SK-N-DZ (cell line): ENCODE data around the gene SLC16A3.

Experiments
- DNase-seq: peaks from one replicate; pipeline ENCODE4 v3.0.0-alpha.2; 2015; ENCODE audit warnings: low spot score

SLC16A3 gene

DNA sequence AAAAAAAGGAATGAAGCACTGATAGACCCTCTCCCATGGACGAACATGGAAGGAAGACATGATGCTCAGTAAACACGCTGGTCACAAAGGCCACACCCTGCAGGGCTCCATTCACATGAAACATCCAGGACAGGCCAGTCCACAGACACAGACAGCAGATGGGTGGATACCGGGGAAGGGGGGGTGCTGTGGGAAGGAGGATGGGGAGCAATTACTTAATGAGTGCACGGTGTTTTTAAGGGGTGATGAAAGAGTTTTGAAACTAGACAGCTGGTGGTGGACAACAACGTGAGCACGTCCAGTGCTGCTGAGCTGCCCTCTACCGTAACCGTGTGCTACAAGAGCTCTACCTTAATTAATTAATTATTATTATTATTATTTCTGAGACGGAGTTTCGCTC is 6.0 kb upstream of the SLC16A3 start:
- DNase-seq = no peak

DNA sequence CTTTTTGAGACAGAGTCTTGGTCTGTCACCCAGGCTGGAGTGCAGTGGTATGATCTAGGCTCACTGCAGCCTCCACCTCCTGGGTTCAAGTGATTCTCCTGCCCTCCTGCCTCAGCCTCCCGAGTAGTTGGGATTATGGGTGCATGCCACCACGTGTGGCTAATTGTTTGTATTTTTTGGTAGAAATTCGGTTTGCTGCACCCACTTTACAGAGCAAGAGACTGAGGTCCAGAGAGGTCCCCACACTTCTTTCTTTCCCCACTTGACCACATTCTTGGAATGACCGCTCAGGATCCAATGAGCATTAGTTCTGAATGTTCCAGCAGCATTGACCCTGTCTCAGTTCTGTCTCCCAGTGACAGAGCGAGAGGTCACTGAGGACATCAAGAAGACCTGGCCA is 5.3 kb upstream of the SLC16A3 start:
- no peak for DNase-seq

DNA sequence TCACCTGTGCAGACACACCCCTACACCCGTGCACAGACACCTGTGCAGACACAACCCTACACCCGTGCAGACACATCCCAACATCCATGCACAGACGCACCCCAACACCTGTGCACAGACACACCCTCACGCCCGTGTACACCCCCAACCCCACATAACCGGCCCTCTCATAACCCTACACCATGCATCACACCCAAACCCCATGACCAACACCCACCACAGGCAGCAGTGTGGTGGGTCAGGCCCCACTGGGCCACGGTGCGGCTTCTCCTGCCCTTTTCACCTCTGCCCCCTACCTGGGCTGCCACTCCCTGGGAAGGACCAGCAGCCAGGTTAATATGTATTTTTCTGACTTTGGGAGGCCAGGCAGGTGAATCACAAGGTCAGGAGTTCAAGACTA is 4.2 kb upstream of the SLC16A3 start:
- no peak for DNase-seq

DNA sequence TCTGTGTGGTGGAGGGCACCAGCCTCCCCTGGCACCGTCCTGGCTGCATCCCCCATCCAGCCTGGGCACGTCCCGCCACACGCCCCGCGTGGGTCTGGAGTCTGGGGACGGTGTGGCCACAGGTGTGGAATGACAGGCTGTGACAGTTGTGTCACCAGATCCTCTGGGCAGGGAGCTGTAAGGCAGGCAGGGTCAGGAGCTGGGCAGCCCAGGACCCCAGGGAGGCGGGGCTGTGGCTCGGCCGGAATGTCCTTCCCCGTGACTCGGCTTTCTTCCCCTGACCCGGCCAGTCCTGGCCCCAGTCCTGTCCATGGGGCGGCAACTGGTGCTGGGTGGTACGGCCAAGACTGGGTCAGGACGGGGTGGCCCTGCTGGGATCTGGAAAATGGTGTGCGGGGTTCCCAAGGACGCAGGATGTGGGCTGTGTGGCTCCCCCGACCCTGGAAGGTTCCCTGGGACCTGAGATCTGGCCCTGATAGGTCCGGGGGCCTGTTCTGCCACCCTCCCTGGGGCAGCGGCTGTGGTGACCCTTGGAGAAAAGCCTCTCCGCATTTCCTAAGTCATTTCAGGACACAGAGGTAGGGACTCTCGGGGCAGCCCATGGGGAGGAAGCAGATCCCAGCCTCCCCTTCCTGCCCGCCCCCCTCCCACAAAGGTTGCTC is 3.3 kb upstream of the SLC16A3 start:
- no peak for DNase-seq

DNA sequence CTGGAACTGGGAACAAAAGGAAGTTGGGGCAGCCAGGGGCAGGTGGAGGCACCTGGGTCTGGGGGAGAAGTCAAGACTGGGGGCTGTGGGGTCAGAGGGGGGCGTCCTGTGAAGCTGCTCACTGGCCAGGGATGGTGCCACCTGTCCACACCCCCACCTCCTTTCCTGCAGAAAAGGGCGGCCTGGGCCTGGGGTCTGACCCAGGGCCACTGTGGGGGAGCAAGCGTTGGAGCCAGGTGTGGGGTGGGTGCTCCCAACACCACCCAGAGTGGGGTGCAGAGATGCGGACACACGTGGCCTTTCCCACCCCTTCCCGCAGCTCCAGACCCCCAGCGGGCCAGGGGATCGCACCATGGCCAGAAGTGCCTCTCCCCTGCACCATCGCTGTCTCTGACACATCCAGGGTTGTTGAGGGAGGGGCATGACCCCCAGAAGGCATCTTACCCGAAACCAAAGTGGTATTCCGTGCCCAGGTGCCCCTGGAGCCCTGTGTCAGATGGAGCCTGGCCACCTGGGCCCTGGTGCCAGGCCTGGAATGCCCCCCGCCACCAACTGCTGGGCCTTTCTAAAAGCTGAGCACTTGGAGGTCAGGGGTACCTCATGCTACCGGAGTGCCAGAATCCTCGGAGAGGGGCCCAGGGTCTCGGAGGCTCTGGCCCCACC is 2.6 kb upstream of the SLC16A3 start:
- no peak for DNase-seq

DNA sequence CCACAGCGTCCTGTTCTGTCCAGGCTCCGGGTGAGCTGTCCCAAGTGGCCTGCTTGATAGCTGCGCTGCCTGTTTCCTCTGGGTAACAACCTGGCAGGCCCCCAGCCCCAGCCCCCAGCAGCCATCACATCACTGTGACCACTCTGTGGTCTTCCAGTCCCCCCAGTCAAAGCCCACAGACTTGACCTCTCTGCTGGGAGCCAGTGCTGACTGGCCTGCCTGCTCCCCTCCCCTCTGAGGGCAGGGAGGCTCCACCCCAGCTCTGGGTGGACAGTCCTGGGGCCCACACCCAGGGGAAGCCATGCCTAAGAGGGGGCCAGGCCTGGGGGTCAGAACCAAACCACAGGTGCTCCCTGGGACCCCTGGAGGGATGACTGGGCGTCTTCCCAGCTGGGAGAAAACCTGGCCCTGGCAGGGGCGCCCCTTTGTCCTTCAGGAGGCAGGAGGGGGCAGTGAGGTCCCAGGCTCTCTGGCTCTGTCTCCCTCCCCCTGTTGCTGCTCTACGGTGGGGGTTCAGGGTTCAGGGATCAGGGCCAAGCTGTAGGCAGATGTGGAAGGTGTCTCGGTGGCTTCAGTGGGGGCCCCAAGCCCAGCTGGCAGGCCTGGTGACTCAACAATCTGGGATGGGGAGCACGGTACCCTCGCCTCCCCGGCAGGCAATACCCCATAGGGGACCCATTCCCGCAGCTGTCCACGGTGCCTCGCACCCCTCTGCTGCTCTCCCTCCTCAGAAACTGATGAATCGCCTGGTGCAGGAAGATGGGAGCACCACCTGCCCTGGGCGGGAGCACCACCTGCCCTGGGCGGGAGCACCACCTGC is 1.8 kb upstream of the SLC16A3 start:
- DNase-seq = no peak

DNA sequence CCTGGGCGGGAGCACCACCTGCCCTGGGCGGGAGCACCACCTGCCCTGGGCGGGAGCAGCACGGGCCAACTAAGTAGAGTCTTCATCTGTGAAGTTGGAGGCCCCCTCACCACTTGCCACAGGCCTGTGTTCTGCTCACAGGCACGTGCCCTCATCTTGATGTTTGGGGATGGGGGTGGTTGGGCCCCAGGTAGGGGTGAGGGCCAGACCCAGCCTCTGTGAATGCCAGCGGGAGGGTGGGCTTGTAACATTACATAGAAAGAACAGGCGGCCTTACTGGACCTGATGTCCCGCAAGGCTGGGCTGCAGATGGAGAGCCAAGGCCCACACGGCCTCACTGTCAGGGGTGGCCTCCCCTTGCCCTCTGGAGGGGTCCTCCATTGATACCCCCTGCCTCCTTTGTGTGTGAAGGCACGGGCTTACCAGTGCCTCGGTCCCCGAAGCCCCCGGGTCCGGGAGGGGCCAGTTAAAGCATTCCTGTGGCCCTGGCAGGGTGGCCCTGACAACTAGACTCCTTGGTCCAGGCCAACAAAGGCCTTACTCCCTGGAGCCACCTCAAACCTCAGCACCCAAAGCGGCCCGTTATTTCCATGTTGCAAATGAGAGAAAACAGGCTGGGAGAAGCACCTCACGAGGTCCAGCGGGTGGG is 1.1 kb upstream of the SLC16A3 start:
- peak; percentile 33 for DNase-seq

DNA sequence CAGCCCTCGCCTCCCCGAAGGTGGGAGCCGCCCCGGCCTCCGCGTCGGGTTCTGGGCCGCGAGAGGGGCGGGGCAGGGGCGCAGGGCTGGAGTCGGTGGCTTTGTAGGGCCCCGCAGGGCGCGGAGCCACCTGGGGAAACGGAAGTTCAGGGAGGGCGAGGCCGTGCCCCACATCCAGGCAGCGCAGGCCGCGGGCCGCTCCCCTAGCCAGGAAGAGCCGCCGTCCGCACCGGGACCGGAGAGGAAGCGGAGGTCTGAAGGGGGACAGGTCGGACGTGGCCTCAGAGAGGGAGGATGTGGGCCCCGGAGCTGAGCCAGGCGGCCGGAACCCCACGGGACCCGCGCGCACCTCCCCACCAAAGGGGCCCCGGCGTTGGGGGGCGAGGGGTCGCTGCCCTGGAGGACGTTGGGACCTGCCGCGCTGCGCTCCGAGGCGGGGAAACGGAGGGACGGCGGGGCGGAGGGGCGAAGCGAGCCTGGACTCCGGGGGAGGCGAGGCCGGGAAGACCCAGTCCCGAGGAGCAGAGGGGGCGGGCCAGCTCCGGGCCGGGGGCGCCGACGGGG is 482 bp upstream of the SLC16A3 start:
- DNase-seq = peak; percentile 29

DNA sequence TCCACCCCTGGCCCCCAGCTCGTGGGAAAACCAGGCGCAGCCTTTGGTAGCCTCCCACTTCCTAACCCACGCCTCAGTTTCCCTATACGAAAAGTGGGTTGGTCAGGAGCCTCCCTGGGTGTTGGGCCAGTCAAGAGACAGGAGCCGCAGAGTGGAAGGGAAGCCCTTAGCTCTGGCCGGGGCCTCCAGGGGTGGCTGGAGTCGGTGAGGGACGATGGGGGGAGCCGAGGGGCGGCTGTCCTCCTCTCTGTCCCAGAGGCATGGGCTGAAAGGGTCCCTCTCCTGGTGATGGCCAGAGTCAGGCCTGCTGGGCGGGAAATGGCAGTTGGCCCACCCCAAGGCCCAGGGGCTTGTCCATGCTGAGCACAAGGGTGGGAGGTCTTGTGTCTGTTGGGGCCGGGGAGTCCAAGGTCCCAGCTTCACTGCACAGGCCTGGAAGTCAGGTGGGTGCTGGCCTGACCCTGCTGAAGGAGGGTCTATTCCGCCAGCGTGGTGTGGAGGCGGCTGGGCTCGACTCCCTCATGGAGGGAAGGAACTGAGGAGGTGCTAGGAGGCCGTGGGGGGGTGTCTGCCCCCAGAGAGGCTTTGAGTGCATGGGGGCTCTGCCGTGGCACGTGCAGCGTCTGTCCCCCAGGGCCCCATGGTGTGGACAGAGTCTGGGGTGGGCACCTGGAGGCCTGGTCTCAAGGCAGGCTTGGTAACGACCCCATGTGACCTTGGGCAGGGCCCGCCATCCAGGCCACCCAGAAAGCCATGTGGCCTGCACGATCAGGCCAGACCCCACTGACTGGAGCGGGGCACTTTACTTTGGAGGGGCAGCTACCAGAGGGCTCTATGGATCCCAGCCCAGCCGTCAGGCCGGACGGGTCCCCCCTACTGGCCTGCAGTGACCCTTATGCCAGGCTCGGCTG is 1.1 kb downstream of the SLC16A3 start:
- peak; percentile 68 for DNase-seq

DNA sequence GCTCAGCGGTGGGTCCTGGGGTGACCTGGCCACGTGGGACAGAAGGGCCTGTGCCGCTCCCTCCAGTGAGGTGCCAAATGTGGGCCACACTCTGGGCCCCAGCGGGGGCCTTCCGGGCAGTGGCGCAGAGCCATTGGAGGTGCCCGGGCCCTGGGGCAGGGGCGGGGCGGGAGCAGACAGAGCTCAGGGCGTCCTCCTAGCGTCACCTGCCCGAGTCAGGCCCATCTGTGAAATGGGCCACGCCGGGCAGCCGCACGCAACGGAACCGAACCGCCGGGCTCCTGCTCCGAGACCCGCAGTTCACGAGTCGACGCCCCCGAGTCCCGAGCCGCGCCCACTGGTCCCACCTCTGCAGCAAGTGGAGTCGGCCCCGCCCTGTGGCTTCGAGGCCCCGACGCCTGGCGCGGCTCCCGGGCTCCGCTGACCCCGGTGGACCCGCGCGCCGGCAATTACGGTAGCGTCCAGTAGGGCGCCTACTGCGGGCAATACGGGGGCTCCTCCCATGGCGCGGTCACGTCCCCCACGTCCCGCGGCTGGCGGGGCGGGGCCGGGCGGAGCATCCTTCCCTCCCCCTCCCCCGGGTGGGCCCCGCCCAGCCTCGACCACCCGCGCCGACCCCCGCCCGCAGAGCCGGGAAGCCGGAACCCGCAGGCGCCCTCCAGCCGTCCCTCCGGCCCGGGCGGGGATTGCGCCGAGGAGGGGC is 1.9 kb downstream of the SLC16A3 start:
- peak; percentile 82 for DNase-seq

DNA sequence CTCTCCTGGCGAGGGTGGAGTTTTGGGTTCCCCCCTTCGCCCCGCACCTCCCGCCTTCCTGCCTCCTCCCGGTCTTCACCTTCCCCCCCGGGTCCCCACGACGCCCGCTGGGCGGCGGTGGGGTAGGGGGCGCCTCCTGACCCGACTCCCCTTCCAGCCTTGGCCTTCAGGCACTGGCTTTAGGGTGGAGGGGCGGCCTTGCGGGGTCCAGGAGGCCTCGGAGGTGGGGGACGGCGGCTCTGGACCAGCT is 2.4 kb downstream of the SLC16A3 start:
- DNase-seq = no peak

DNA sequence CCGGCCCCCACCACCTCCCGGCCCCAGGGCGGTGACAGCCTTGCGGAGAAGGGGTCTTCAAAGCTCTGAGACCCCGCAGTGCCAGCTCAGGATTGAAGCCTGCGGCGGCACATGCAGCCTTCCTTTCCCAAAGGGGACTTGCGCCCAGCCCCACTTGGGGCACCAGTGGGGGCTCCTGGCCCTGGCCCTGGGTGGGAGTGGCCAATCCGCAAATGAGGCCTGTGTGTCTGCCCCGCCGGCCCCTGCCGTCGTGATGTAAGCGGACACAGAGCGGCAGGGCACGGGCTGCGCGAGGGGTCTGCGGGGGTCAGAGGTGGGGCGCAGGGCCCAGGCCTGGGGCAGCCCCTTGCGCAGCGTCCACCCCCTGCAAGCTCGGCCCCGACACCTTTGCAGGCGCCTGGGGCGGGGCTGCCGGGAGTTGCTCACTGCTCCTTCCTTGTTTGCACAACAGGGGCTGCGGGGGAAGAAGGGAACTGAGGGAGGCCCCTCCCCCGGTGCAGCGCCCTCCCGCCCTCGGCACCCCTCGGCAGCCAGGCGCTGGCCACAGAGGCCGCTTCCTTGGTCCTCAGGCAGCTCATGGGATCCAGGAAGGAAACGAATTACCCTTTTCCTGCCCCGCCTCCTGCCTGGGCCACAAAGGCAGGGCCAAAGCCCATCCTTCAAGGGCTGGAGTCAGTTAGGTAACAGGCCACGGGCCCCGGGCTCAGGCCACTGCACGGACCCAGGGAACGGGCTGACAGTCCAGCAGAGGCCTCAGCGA is 2.9 kb downstream of the SLC16A3 start:
- peak; percentile 82 for DNase-seq

DNA sequence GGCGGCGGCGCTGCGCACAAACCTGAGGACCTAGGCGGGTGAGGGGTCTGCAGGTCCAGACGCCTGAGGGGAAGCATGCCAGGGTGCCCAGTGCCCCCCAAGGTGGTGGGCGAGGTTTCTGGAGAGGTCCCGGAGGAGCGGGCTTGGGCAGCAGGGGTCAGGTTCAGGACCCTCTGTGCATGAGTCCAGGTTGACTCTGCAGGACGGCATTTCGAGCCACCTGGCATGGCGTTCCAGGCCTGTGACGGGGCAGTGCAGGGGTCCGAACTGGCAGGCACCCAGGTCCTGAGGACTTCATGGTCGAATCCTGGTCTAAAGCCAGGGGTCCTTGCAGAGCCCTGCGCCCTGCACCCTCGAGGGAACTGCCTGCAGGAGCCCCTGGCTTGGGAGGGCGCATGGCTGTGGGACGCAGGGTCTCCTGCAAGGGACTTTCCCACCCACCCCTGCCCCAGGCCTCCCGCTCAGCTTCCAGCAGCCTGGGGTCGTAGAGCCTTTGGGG is 3.5 kb downstream of the SLC16A3 start:
- no peak for DNase-seq

DNA sequence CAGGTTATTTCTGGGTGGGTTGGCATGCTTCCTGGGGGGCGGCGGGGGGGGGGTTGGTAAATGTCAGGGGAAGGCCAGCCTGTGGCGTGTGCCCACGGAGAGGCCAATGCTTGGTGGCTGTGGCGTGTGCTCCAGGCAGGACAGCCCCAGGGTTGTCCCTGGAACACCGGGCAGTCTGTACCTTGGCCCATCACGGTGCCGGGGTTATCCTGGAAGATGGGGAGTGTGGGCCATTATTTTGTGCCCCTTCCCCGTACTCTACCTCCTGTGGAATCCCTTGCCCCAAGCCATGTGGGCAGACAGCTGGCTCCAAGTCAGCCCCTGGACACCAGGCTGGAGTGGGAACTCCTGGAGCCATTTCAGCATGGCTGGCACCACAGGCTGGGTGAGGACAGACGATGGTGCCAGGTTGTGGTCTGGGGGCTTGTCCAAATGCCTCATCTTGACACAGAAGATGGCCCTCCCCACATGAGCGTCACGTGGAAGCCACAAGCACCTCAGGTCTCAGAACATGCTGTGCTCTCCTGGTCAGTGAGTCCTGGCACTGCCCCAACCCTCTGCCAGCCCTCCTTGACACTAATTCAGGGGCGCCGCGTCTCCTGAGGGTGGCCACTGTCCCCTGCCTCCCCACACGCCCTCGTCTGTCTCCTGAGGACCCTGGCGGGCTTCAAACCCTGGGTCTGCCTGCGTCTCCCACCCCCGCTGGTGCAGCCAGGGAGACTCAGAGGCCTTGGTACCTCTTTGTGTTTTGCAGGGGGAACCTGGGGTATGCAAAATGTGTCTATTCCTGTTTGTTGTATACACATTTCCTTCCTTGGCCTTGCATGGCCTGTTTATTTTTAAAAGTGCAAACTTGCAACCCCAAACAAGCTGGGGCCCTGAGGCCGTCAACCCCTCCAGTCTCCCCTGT is 4.3 kb downstream of the SLC16A3 start:
- DNase-seq = no peak

DNA sequence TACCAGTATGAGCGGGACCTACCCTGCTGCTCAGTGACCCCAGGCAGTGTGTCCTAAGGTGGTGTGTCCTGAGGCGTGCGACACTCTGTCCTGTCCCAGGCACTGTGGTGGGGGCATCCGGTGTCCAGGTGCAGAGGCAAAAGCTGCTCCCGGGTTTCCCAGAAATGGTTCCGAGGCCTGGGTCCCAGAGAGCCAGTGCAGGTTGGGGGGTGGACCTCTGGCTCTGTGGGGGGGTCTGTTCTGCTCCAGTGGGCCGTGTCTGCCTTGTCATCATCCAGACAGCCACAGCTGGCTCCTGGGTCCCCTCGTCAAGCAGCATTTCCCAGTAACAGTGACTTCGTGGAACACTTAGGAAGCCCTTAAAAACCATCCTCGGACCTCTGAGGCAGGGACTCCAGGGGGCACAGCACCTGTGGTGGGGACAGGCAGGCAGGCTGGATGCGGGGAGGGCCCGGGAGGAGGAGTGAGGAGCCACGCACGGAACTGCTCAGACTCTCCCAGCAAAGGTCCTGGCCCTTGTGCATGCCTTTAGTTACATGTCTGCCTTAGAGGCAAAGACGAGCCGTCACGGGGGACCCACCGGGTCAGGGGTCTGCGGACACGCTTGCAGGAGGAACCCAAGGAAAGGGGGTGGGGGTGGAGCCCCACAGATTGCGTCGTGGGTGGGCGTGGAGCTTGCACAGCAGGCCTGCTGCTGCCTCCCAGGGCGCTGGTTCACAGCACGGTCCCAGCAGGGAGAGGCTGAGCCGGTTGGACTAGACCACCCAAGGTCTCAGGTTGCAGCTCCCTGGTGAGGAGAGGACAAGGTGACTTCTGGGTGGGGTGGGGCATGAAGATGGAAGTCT is 5.6 kb downstream of the SLC16A3 start:
- peak; percentile 45 for DNase-seq

DNA sequence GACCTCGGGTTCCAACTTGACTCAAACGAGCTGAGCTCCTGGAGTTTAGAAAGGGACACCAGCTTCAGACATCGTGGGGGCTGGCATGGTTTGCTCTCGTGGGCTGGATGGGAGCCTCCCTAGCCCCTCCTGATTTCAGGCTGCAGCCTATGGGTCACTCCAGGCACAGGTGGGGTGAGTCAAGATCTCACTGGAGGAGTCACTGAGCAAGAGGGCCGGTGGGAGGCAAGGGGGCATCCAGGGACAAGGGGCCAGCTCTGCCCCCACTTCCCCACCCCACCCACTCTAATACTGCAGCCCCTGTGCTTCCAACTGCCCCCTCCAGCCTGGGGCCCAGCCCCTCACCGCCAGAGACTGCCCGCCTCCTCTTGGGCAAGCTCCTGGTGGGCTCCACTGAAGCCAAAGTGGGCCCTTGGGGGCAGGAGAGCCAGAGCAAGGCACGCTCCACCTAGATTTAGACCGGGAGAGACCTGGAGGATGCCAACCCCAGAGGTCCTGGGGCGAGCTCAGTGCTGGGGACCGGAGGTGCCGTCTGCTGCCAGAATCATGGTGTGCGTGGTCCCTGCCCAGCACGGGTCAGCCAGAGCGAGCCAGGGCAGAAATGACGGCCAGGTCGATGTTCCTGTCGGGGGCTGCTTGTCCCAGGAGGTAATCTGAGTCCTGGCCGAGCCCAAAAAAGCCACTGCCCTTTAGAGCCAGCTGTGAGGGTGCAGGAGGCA is 6.4 kb downstream of the SLC16A3 start:
- no peak for DNase-seq

DNA sequence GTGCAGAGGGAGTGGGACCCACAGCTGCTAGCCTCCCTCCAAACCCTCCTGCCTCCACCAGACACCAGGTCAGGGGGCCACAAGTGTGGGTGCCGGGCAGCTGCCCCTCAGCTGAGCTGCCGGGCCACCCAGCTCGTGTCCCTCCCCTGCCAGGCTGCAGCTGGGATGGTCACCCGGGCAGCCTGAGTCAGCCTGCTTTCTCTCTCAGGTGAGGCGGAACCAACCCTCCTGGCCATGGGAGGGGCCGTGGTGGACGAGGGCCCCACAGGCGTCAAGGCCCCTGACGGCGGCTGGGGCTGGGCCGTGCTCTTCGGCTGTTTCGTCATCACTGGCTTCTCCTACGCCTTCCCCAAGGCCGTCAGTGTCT is 6.9 kb downstream of the SLC16A3 start:
- no peak for DNase-seq
